ENCODE measurements around the gene STEAP3. TPM values are rescaled to one million over a fixed set of nuclear protein-coding genes. Genes with fewer than 3 reads are reported as not detected.
A peak's percentile ranks its signal among the peaks of the same experiment; 100 is the strongest.

STEAP3 gene
- total RNA-seq, 2 donors from 2014 or later: 4.4 to 7.9 TPM

GRCh38 chr2:119250718-119251290 is 27.2 kb downstream of the STEAP3 start:
- Mint-ChIP-seq H3K36me3 (ENCODE audit: low read depth) (peaks cover 6% of the 10 kb centered on the region), H3K4me1 (peaks cover 8% of the 10 kb centered on the region), H3K27ac (no peak overlapping the region), H3K4me3 (no peak overlapping the region), H3K9me3 (no peaks in the 10 kb centered on the region), H3K27me3 (ENCODE audit: insufficient read depth) (no peaks in the 10 kb centered on the region)
- no peak for TF ChIP-seq CTCF (conservative IDR thresholded peaks at IDR 0.05)
- peak; percentile 29 for DNase-seq
- H3K9me3 ChIP-seq (ENCODE audit: control insufficient read depth, low read length): peaks cover 4% of the 10 kb centered on the region
- H3K27me3 ChIP-seq (ENCODE audit: control insufficient read depth, insufficient read depth, low read length, poor library complexity, severe bottlenecking): no peaks in the 10 kb centered on the region
- no peak overlapping the region for H3K27ac ChIP-seq (ENCODE audit: low read depth, low read length)
- H3K9ac ChIP-seq (ENCODE audit: extremely low read depth, low read length, poor library complexity, severe bottlenecking): no peak overlapping the region
- WGBS, 2 experiments (ENCODE audit: insufficient coverage in 1 of 2, insufficient read length in 1 of 2): 86 to 90% methylated on average over 6 to 10 of the region's 10 CpGs
- no peaks in the 10 kb centered on the region for H3K36me3 ChIP-seq (ENCODE audit: control insufficient read depth, insufficient read depth, low read length)
- no peaks in the 10 kb centered on the region for H3K4me1 ChIP-seq (ENCODE audit: control insufficient read depth, insufficient read depth, low read length)
- no peak overlapping the region for H3K4me3 ChIP-seq (ENCODE audit: low read length)

DNA sequence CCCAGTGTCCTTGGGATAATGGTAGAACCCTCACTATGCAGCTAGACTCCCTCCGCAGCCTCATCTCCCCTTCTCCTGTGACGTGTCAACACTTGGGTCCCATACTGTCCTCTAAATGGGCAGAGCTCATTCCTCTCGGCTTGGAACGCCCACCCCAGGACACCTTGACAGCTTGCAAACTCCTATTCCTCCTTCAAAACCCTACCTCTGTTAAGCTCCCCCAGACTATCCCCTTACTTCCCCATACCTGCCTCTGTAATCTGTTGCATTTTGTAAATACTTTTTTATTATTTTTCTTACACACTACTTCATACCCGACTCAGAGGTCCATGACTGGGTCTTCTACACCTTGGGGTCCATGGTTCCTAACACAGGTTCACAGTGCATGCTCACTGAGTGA is 28.0 kb downstream of the STEAP3 start:
- H3K27me3 Mint-ChIP-seq (ENCODE audit: insufficient read depth): no peaks in the 10 kb centered on the region
- peak; percentile 3 for DNase-seq
- H3K4me3 ChIP-seq (ENCODE audit: low read length): no peak overlapping the region
- peaks cover 14% of the 10 kb centered on the region for H3K4me1 Mint-ChIP-seq
- no peaks in the 10 kb centered on the region for H3K9me3 Mint-ChIP-seq
- H3K27ac Mint-ChIP-seq: no peak overlapping the region
- H3K4me3 Mint-ChIP-seq: no peak overlapping the region
- TF ChIP-seq CTCF (conservative IDR thresholded peaks at IDR 0.05): no peak
- WGBS, 2 experiments (ENCODE audit: insufficient coverage in 1 of 2, insufficient read length in 1 of 2): 92 to 93% methylated on average over 4 to 5 of the region's 5 CpGs
- H3K9ac ChIP-seq (ENCODE audit: extremely low read depth, low read length, poor library complexity, severe bottlenecking): no peak overlapping the region
- H3K27ac ChIP-seq (ENCODE audit: low read depth, low read length): no peak overlapping the region
- no peaks in the 10 kb centered on the region for H3K9me3 ChIP-seq (ENCODE audit: control insufficient read depth, low read length)
- H3K36me3 ChIP-seq (ENCODE audit: control insufficient read depth, insufficient read depth, low read length): no peaks in the 10 kb centered on the region
- no peaks in the 10 kb centered on the region for H3K27me3 ChIP-seq (ENCODE audit: control insufficient read depth, insufficient read depth, low read length, poor library complexity, severe bottlenecking)
- peaks cover 2% of the 10 kb centered on the region for H3K36me3 Mint-ChIP-seq (ENCODE audit: low read depth)
- H3K4me1 ChIP-seq (ENCODE audit: control insufficient read depth, insufficient read depth, low read length): peaks cover 4% of the 10 kb centered on the region

- 81 to 84% methylated on average over 7 to 12 of the region's 12 CpGs for WGBS, 2 experiments (ENCODE audit: insufficient coverage in 1 of 2, insufficient read length in 1 of 2)
- H3K27me3 ChIP-seq (ENCODE audit: control insufficient read depth, insufficient read depth, low read length, poor library complexity, severe bottlenecking): no peaks in the 10 kb centered on the region
- H3K4me1 ChIP-seq (ENCODE audit: control insufficient read depth, insufficient read depth, low read length): peaks cover 4% of the 10 kb centered on the region
- H3K36me3 ChIP-seq (ENCODE audit: control insufficient read depth, insufficient read depth, low read length): no peaks in the 10 kb centered on the region
- no peaks in the 10 kb centered on the region for H3K9me3 ChIP-seq (ENCODE audit: control insufficient read depth, low read length)
- DNase-seq: peak; percentile 41
- H3K4me3 ChIP-seq (ENCODE audit: low read length): no peak overlapping the region
- no peak for TF ChIP-seq CTCF (conservative IDR thresholded peaks at IDR 0.05)
- Mint-ChIP-seq H3K27me3 (ENCODE audit: insufficient read depth) (no peaks in the 10 kb centered on the region), H3K4me1 (peaks cover 14% of the 10 kb centered on the region), H3K27ac (no peak overlapping the region), H3K36me3 (ENCODE audit: low read depth) (peaks cover 2% of the 10 kb centered on the region), H3K4me3 (no peak overlapping the region), H3K9me3 (no peaks in the 10 kb centered on the region)
- no peak overlapping the region for H3K9ac ChIP-seq (ENCODE audit: extremely low read depth, low read length, poor library complexity, severe bottlenecking)
- H3K27ac ChIP-seq (ENCODE audit: low read depth, low read length): no peak overlapping the region
Measured at GRCh38 chr2:119252186-119253113, 28.8 kb downstream of the STEAP3 start.
